Measurements from ENCODE around the gene PHLPP1.

- TF ChIP-seq, protein P1, sequence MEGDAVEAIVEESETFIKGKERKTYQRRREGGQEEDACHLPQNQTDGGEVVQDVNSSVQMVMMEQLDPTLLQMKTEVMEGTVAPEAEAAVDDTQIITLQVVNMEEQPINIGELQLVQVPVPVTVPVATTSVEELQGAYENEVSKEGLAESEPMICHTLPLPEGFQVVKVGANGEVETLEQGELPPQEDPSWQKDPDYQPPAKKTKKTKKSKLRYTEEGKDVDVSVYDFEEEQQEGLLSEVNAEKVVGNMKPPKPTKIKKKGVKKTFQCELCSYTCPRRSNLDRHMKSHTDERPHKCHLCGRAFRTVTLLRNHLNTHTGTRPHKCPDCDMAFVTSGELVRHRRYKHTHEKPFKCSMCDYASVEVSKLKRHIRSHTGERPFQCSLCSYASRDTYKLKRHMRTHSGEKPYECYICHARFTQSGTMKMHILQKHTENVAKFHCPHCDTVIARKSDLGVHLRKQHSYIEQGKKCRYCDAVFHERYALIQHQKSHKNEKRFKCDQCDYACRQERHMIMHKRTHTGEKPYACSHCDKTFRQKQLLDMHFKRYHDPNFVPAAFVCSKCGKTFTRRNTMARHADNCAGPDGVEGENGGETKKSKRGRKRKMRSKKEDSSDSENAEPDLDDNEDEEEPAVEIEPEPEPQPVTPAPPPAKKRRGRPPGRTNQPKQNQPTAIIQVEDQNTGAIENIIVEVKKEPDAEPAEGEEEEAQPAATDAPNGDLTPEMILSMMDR (conservative IDR thresholded peaks at IDR 0.05; ENCODE audit: low read length): no peak
- TF ChIP-seq EZH2phosphoT487 (IDR thresholded peaks at IDR 0.05; ENCODE audit: borderline replicate concordance, low read depth, low read length): no peak
These were observed 244.1 kb downstream of the PHLPP1 start for GRCh38 chr18:62959481-62959880.

Data from OCI-LY7 (cell line).